Measurements from ENCODE around the gene ANXA11.

The ANXA11 gene

DNA sequence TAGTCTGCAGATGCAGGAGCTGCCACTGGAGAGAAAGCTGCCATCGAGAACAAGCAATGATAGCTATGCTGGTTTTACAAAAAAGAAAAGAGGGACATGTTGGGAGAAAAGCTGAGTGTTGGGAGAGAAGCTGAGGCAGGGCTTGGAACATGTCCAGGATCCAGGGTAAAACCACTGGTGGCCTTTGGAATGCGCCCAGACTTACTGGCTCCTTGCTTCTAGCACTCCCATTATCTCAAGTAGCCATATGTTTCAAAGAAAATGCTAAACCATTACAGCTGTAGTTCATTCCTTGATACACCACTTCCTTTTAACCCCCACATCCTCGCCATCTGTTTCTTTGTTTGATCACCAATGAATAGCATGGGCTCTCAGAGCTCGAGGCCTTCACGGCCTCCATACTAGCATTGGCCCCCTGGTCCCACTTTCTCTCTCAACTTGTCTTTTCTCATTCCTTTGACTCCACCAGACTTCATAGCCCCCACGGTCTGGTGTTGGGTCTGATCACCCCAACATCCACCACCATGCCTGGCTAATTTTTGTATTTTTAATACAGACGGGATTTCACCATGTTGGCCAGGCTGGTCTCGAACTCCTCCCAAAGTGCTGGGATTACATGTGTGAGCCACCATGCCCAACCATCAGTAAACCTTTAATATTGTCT is 96.6 kb downstream of the ANXA11 start:
- TF ChIP-seq, protein P1, sequence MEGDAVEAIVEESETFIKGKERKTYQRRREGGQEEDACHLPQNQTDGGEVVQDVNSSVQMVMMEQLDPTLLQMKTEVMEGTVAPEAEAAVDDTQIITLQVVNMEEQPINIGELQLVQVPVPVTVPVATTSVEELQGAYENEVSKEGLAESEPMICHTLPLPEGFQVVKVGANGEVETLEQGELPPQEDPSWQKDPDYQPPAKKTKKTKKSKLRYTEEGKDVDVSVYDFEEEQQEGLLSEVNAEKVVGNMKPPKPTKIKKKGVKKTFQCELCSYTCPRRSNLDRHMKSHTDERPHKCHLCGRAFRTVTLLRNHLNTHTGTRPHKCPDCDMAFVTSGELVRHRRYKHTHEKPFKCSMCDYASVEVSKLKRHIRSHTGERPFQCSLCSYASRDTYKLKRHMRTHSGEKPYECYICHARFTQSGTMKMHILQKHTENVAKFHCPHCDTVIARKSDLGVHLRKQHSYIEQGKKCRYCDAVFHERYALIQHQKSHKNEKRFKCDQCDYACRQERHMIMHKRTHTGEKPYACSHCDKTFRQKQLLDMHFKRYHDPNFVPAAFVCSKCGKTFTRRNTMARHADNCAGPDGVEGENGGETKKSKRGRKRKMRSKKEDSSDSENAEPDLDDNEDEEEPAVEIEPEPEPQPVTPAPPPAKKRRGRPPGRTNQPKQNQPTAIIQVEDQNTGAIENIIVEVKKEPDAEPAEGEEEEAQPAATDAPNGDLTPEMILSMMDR (IDR thresholded peaks at IDR 0.05; ENCODE audit: low read depth, low read length, missing control alignments), result no peak
- Histone ChIP-seq H3K27ac (no peak overlapping the region), H3K4me3 (ENCODE audit: low read depth, low read length) (no peak overlapping the region), H3K27me3 (replicated peaks) (no peaks in the 10 kb centered on the region), H3K36me3 (replicated peaks) (no peaks in the 10 kb centered on the region)
- in situ Hi-C loops (cut with HindIII; ENCODE audit: low pct_ligation_motif_present, low sequenced_read_pairs), result no loop called here
- no peak for DNase-seq

DNA sequence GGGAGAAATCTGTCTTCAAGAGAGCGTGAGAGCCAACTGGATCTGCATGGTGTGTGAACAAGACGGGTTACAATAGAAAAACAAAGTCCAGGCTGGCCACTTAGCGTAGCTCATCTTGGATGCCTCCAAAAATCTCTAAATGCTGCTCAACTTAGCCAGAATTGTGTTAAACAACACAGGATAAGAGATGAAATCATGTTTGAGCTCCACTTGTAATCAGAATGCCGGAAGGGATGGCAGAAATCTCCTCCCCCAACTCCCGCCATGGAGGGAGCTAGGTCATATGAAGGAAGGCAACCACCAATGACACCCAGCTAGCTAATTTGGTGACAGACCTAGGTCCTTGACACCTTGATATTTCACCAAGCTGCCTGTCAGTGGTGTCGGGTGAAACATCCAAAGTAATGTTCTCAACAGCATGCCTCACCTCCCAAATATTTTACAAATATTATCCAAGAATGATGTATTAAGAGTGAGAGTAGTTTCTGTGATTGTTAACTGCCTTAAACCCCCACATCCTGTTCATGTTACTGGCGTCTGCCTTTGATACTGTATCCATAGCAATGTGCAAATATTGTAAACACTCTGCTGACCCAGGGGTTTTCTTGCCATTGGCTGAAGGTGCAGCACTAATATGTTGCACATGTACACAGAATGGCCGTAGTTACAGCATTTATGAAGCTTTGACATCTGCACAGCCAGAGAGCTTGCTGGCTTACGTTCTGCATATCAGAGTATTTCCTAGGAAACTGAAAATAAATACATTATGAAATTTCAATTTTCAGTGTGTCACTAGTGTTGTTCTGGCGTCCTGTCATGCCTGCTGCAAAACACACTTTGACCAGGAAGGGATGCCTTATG is 101.0 kb downstream of the ANXA11 start:
- Histone ChIP-seq H3K27me3 (replicated peaks) (no peaks in the 10 kb centered on the region), H3K4me3 (ENCODE audit: low read depth, low read length) (no peak overlapping the region), H3K36me3 (replicated peaks) (no peaks in the 10 kb centered on the region), H3K27ac (peak overlapping the region; percentile 9)
- in situ Hi-C loops (cut with HindIII; ENCODE audit: low pct_ligation_motif_present, low sequenced_read_pairs), result no loop called here
- TF ChIP-seq, protein P1 (IDR thresholded peaks at IDR 0.05; ENCODE audit: low read depth, low read length, missing control alignments), result no peak
- peak; percentile 74 for DNase-seq

Data from brain microvascular endothelial cell (primary cell).